Fibroblast of peridontal ligament (primary cell): Measurements from ENCODE around the gene ZSCAN22.
A peak's percentile ranks its signal among the peaks of the same experiment; 100 is the strongest.
"Not testable (repeated sequence)": the region's sequence is repeated elsewhere in the genome, so short reads cannot be mapped to it uniquely, and the experiment has no call there.

Experiments used
- DNase-seq: peaks from one replicate; pipeline ENCODE4 v3.0.0-alpha.2; 2010; ENCODE audit errors: extremely low read depth

ZSCAN22 gene

GRCh38 chr19:58318297-58318696, 8.5 kb upstream of the ZSCAN22 start:
- DNase-seq, result no peak

- no peak for DNase-seq
Observed at GRCh38 chr19:58319241-58319640, 7.6 kb upstream of the ZSCAN22 start.

- no peak for DNase-seq
Observed at GRCh38 chr19:58325311-58326022, 1.3 kb upstream of the ZSCAN22 start.

GRCh38 chr19:58326501-58326913, 287 bp upstream of the ZSCAN22 start:
- no peak for DNase-seq

- DNase-seq, result no peak
Observed at GRCh38 chr19:58328999-58329398, 2.2 kb downstream of the ZSCAN22 start.

GRCh38 chr19:58330458-58330857, 3.7 kb downstream of the ZSCAN22 start:
- DNase-seq, result peak; percentile 75

- DNase-seq, result no peak
Observed at GRCh38 chr19:58332697-58333096, 5.9 kb downstream of the ZSCAN22 start.

- DNase-seq, result no peak
Observed at GRCh38 chr19:58334691-58335249, 8.0 kb downstream of the ZSCAN22 start.

- DNase-seq, result no peak
Observed at GRCh38 chr19:58335630-58336029, 8.8 kb downstream of the ZSCAN22 start.

GRCh38 chr19:58336216-58336615, 9.4 kb downstream of the ZSCAN22 start:
- DNase-seq, result no peak

- DNase-seq, result no peak
Observed at GRCh38 chr19:58336820-58337219, 10.0 kb downstream of the ZSCAN22 start.

GRCh38 chr19:58338336-58338735, 11.5 kb downstream of the ZSCAN22 start:
- no peak for DNase-seq

GRCh38 chr19:58338825-58339558, 12.2 kb downstream of the ZSCAN22 start:
- no peak for DNase-seq

GRCh38 chr19:58345558-58345957, 18.8 kb downstream of the ZSCAN22 start:
- DNase-seq, result no peak

GRCh38 chr19:58346961-58347929, 20.5 kb downstream of the ZSCAN22 start:
- peak; percentile 51 for DNase-seq

GRCh38 chr19:58348080-58348479, 21.3 kb downstream of the ZSCAN22 start:
- not testable (repeated sequence) for DNase-seq

GRCh38 chr19:58349590-58349989, 22.8 kb downstream of the ZSCAN22 start:
- DNase-seq, result no peak

- no peak for DNase-seq
Observed at GRCh38 chr19:58350001-58350861, 23.4 kb downstream of the ZSCAN22 start.

GRCh38 chr19:58350871-58351557, 24.2 kb downstream of the ZSCAN22 start:
- no peak for DNase-seq

- no peak for DNase-seq
Observed at GRCh38 chr19:58351558-58351878, 24.7 kb downstream of the ZSCAN22 start.
